ENCODE results near the gene FAM131A. TPM values are rescaled to one million over a fixed set of nuclear protein-coding genes. Genes with fewer than 3 reads are reported as not detected.
A peak's percentile ranks its signal among the peaks of the same experiment; 100 is the strongest.

FAM131A gene
- total and polyA plus RNA-seq, 2 donors (not counting 3 experiments of a cell fraction or from before 2014, with no cell fraction given): 19.9 to 29.9 TPM

- no peak overlapping the region for H3K4me2 ChIP-seq (ENCODE audit: insufficient read depth, low read length)
- FAIRE-seq (peak; percentile 46), DNase-seq (ENCODE audit: low read depth, low spot score) (peak; percentile 52)
- no peak for TF ChIP-seq MAX (IDR thresholded peaks at IDR 0.05; ENCODE audit: insufficient read depth, insufficient read length)
- TF ChIP-seq CTCF (IDR thresholded peaks at IDR 0.05; ENCODE audit: extremely low read depth in 1 of 2, insufficient read depth in 1 of 2, low read depth in 1 of 2, low read length in 2 of 2): peak; percentile 67
- POLR2A ChIA-PET: no interaction called here
- intact Hi-C loops (cut with micrococcal nuclease): loop anchor here (1.0 to 10.0 kb wide), 6 partner anchors 39 to 394 kb away; partner anchors contain the start of gene ABCC5
- no peaks in the 10 kb centered on the region for H3K79me2 ChIP-seq (ENCODE audit: control insufficient read depth, insufficient read depth, low read length)
- CTCF ChIA-PET: interaction anchor here (0.7 to 2.9 kb wide), 15 partner anchors 9 to 405 kb away, joined by 3 to 19 read pairs (median 5); partner anchors contain the start of genes PARL and VWA5B2
- no peaks in the 10 kb centered on the region for H3K9me1 ChIP-seq (replicated peaks; ENCODE audit: control insufficient read depth, extremely low read depth, insufficient read depth, low read length)
- dilution Hi-C loops (cut with MboI; ENCODE audit: extremely low pct_ligation_motif_present, low sequenced_read_pairs): no loop called here
- no peak overlapping the region for H2AFZ ChIP-seq (ENCODE audit: low read depth, low read length)
- no peaks in the 10 kb centered on the region for H4K20me1 ChIP-seq (replicated peaks; ENCODE audit: control insufficient read depth, extremely low read depth, insufficient read depth, low read length)
- no peak overlapping the region for H3K27ac ChIP-seq (ENCODE audit: insufficient read depth, low read depth, low read length)
- H3K4me1 ChIP-seq (ENCODE audit: control insufficient read depth, extremely low read depth, insufficient read depth, low read length): no peaks in the 10 kb centered on the region
- no peak overlapping the region for H3K4me3 ChIP-seq (replicated peaks in 1 of 3; ENCODE audit: insufficient read depth in 1 of 3, low read depth in 1 of 3, low read length in 3 of 3)
- no TSS peak for BruUV-seq (replicated peaks)
- no peaks in the 10 kb centered on the region for H3K9me3 ChIP-seq (replicated peaks; ENCODE audit: control insufficient read depth, insufficient read depth, low read length)
- no peaks in the 10 kb centered on the region for H3K36me3 ChIP-seq (ENCODE audit: control insufficient read depth in 2 of 2, extremely low read depth in 1 of 2, insufficient read depth in 2 of 2, low read length in 2 of 2)
- H3K9ac ChIP-seq (replicated peaks; ENCODE audit: extremely low read depth, insufficient read depth, low read length): no peak overlapping the region
- peaks cover 0 to 3% of the 10 kb centered on the region in 2 experiments for H3K27me3 ChIP-seq (ENCODE audit: control insufficient read depth in 2 of 2, insufficient read depth in 2 of 2, low read length in 2 of 2)
Observed at GRCh38 chr3:184289426-184289938, 47.9 kb upstream of the FAM131A start.

GRCh38 chr3:184290331-184290730 is 47.1 kb upstream of the FAM131A start:
- DNase-seq (ENCODE audit: low read depth, low spot score) (no peak), FAIRE-seq (no peak)
- intact Hi-C loops (cut with micrococcal nuclease): no loop called here
- no peaks in the 10 kb centered on the region for H3K9me1 ChIP-seq (replicated peaks; ENCODE audit: control insufficient read depth, extremely low read depth, insufficient read depth, low read length)
- no peak overlapping the region for H3K27ac ChIP-seq (ENCODE audit: insufficient read depth, low read depth, low read length)
- H3K36me3 ChIP-seq (ENCODE audit: control insufficient read depth in 2 of 2, extremely low read depth in 1 of 2, insufficient read depth in 2 of 2, low read length in 2 of 2): no peaks in the 10 kb centered on the region
- CTCF ChIA-PET: interaction anchor here (2.7 to 2.9 kb wide), 2 partner anchors 64 to 393 kb away, joined by 12 to 19 read pairs; no protein-coding TSS in a partner anchor
- H3K4me2 ChIP-seq (ENCODE audit: insufficient read depth, low read length): no peak overlapping the region
- no peaks in the 10 kb centered on the region for H4K20me1 ChIP-seq (replicated peaks; ENCODE audit: control insufficient read depth, extremely low read depth, insufficient read depth, low read length)
- TF ChIP-seq FOS (IDR thresholded peaks at IDR 0.05; ENCODE audit: borderline replicate concordance, insufficient read depth, low read length) (no peak), CTCF (IDR thresholded peaks at IDR 0.05; ENCODE audit: extremely low read depth in 1 of 2, insufficient read depth in 1 of 2, low read depth in 1 of 2, low read length in 2 of 2) (no peak), MAX (IDR thresholded peaks at IDR 0.05; ENCODE audit: insufficient read depth, insufficient read length) (no peak), GATA2 (IDR thresholded peaks at IDR 0.05; ENCODE audit: insufficient read depth, insufficient read length, low read depth, low read length) (no peak), POLR2AphosphoS5 (IDR thresholded peaks at IDR 0.05; ENCODE audit: insufficient read depth, low read depth, low read length) (no peak), EZH2 (IDR thresholded peaks at IDR 0.05; ENCODE audit: borderline replicate concordance, low read depth, low read length, severe bottlenecking) (no peak), JUN (IDR thresholded peaks at IDR 0.05; ENCODE audit: borderline replicate concordance, insufficient read depth, insufficient read length, low read depth) (no peak), POLR2A (IDR thresholded peaks at IDR 0.05; ENCODE audit: low read depth, low read length) (no peak), MYC (IDR thresholded peaks at IDR 0.05; ENCODE audit: low read depth, low read length) (no peak)
- POLR2A ChIA-PET: no interaction called here
- no TSS peak for BruUV-seq (replicated peaks)
- H3K4me3 ChIP-seq (replicated peaks in 1 of 3; ENCODE audit: insufficient read depth in 1 of 3, low read depth in 1 of 3, low read length in 3 of 3): no peak overlapping the region
- no peaks in the 10 kb centered on the region for H3K79me2 ChIP-seq (ENCODE audit: control insufficient read depth, insufficient read depth, low read length)
- no peaks in the 10 kb centered on the region for H3K4me1 ChIP-seq (ENCODE audit: control insufficient read depth, extremely low read depth, insufficient read depth, low read length)
- peaks cover 3% of the 10 kb centered on the region in 2 experiments for H3K27me3 ChIP-seq (ENCODE audit: control insufficient read depth in 2 of 2, insufficient read depth in 2 of 2, low read length in 2 of 2)
- H2AFZ ChIP-seq (ENCODE audit: low read depth, low read length): no peak overlapping the region
- H3K9ac ChIP-seq (replicated peaks; ENCODE audit: extremely low read depth, insufficient read depth, low read length): no peak overlapping the region
- no peaks in the 10 kb centered on the region for H3K9me3 ChIP-seq (replicated peaks; ENCODE audit: control insufficient read depth, insufficient read depth, low read length)
- dilution Hi-C loops (cut with MboI; ENCODE audit: extremely low pct_ligation_motif_present, low sequenced_read_pairs): no loop called here

Data from endothelial cell of umbilical vein (primary cell).